Ishikawa (cell line): ENCODE measurements around the gene SCGB1D1.

ENCODE experiments used
- CREB1 ChIP-seq: IDR thresholded peaks from 2 replicates; pipeline ENCODE4 v1.6.1; 2012; ENCODE audit warnings: low read depth
- EP300 ChIP-seq: IDR thresholded peaks from 2 replicates; pipeline ENCODE4 v1.6.1; 2012; ENCODE audit warnings: borderline replicate concordance
- ZBTB7A ChIP-seq: IDR thresholded peaks from 2 replicates; pipeline ENCODE4 v1.6.1; 2012; ENCODE audit warnings: low read depth
- TF ChIP-seq, protein P1 (sequence below): IDR thresholded peaks from 2 replicates; pipeline ENCODE4 v1.6.1; 2012; ENCODE audit warnings: low read depth, mild to moderate bottlenecking

DNA sequence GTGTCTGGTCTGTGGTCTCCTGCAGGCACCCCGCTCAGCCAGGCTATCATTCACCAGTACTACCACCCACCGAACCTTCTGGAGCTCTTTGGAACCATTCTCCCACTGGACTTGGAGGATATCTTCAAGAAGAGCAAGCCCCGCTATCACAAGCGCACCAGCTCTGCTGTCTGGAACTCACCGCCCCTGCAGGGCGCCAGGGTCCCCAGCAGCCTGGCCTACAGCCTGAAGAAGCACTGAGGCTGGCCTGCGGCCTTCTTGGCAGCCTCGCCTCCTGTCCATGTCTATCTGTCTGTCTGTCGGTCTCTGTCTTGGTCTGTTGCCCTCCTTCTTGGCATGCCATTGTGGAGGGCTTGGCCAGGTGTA is 38.3 kb upstream of the SCGB1D1 start:
- TF ChIP-seq CREB1 = no peak
- TF ChIP-seq ZBTB7A = no peak
- TF ChIP-seq EP300 = no peak
- TF ChIP-seq, protein P1, sequence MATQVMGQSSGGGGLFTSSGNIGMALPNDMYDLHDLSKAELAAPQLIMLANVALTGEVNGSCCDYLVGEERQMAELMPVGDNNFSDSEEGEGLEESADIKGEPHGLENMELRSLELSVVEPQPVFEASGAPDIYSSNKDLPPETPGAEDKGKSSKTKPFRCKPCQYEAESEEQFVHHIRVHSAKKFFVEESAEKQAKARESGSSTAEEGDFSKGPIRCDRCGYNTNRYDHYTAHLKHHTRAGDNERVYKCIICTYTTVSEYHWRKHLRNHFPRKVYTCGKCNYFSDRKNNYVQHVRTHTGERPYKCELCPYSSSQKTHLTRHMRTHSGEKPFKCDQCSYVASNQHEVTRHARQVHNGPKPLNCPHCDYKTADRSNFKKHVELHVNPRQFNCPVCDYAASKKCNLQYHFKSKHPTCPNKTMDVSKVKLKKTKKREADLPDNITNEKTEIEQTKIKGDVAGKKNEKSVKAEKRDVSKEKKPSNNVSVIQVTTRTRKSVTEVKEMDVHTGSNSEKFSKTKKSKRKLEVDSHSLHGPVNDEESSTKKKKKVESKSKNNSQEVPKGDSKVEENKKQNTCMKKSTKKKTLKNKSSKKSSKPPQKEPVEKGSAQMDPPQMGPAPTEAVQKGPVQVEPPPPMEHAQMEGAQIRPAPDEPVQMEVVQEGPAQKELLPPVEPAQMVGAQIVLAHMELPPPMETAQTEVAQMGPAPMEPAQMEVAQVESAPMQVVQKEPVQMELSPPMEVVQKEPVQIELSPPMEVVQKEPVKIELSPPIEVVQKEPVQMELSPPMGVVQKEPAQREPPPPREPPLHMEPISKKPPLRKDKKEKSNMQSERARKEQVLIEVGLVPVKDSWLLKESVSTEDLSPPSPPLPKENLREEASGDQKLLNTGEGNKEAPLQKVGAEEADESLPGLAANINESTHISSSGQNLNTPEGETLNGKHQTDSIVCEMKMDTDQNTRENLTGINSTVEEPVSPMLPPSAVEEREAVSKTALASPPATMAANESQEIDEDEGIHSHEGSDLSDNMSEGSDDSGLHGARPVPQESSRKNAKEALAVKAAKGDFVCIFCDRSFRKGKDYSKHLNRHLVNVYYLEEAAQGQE = no peak
